Endometrial microvascular endothelial cells (primary cell): ENCODE data around the gene DSCAML1. TPM values are rescaled to one million over a fixed set of nuclear protein-coding genes. Genes with fewer than 3 reads are reported as not detected.

Experiments
- in situ Hi-C: cut with HindIII; loops from 2 replicates; pipeline ENCODE4 v1.10.0; 2017; ENCODE audit warnings: low sequenced_read_pairs, low pct_unique_long_range_greater_than_20kb; ENCODE audit errors: inconsistent ontology term
- total RNA-seq: library from RNA; depleted of rRNA; stranded (reverse); fragments of >200 nt; gene quantifications from one replicate; pipeline ENCODE4 v1.2.3, GENCODE V29; 2015; ENCODE audit errors: inconsistent ontology term

The DSCAML1 gene
- total RNA-seq, 1 donor from 2014 or later = not detected

- in situ Hi-C loops = no loop called here
Observed at GRCh38 chr11:117743121-117743815, 53.7 kb downstream of the DSCAML1 start.

- in situ Hi-C loops = no loop called here
Observed at GRCh38 chr11:117738246-117738957, 58.6 kb downstream of the DSCAML1 start.

GRCh38 chr11:117735350-117735977 lies 61.6 kb downstream of the DSCAML1 start:
- in situ Hi-C loops = no loop called here

- in situ Hi-C loops = no loop called here
Observed at GRCh38 chr11:117734601-117735024, 62.4 kb downstream of the DSCAML1 start.

- in situ Hi-C loops = no loop called here
Observed at GRCh38 chr11:117733316-117733715, 63.7 kb downstream of the DSCAML1 start.

GRCh38 chr11:117731722-117732290 lies 65.2 kb downstream of the DSCAML1 start:
- in situ Hi-C loops = no loop called here

GRCh38 chr11:117730208-117730800 lies 66.7 kb downstream of the DSCAML1 start:
- in situ Hi-C loops = no loop called here

GRCh38 chr11:117725048-117725734 lies 71.8 kb downstream of the DSCAML1 start:
- in situ Hi-C loops = no loop called here

GRCh38 chr11:117724621-117725020 lies 72.4 kb downstream of the DSCAML1 start:
- in situ Hi-C loops = no loop called here

GRCh38 chr11:117724104-117724503 lies 72.9 kb downstream of the DSCAML1 start:
- in situ Hi-C loops = no loop called here

GRCh38 chr11:117723277-117724024 lies 73.6 kb downstream of the DSCAML1 start:
- in situ Hi-C loops = no loop called here

- in situ Hi-C loops = no loop called here
Observed at GRCh38 chr11:117722082-117722481, 74.9 kb downstream of the DSCAML1 start.

- in situ Hi-C loops = no loop called here
Observed at GRCh38 chr11:117720061-117720511, 76.9 kb downstream of the DSCAML1 start.

GRCh38 chr11:117719480-117719879 lies 77.5 kb downstream of the DSCAML1 start:
- in situ Hi-C loops = no loop called here

- in situ Hi-C loops = no loop called here
Observed at GRCh38 chr11:117717485-117718314, 79.3 kb downstream of the DSCAML1 start.

- in situ Hi-C loops = no loop called here
Observed at GRCh38 chr11:117716521-117717440, 80.2 kb downstream of the DSCAML1 start.
